AG20443 (cell line): ENCODE results near the gene GOLGA2.
"Not testable (repeated sequence)": the region's sequence is repeated elsewhere in the genome, so short reads cannot be mapped to it uniquely, and the experiment has no call there.

Experiments used
- DNase-seq: peaks from one replicate; pipeline ENCODE4 v3.0.0; 2012; ENCODE audit warnings: low spot score, mixed read lengths

The GOLGA2 gene

GRCh38 chr9:128294142-128294541 lies 18.3 kb upstream of the GOLGA2 start:
- DNase-seq = no peak

DNA sequence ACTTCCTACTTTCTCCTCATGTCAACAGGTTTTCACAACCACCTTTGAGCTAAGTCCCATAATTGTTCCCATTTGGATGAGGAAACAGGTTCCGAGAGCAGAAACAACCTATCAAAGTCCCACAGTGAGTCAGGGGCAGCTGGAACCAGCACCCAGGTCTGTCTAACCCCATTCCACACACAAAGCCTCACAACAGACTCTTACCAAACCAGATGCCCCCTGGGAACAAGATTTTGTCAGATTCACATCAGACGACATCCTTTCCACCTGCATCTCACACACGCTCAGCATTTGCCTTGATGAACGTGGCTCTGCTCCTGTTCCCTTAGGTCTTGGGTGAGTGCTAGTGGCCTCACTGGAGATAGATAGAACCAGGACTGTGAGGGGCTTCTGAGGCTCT lies 17.3 kb upstream of the GOLGA2 start:
- no peak for DNase-seq

GRCh38 chr9:128292009-128292408 lies 16.2 kb upstream of the GOLGA2 start:
- DNase-seq = no peak

DNA sequence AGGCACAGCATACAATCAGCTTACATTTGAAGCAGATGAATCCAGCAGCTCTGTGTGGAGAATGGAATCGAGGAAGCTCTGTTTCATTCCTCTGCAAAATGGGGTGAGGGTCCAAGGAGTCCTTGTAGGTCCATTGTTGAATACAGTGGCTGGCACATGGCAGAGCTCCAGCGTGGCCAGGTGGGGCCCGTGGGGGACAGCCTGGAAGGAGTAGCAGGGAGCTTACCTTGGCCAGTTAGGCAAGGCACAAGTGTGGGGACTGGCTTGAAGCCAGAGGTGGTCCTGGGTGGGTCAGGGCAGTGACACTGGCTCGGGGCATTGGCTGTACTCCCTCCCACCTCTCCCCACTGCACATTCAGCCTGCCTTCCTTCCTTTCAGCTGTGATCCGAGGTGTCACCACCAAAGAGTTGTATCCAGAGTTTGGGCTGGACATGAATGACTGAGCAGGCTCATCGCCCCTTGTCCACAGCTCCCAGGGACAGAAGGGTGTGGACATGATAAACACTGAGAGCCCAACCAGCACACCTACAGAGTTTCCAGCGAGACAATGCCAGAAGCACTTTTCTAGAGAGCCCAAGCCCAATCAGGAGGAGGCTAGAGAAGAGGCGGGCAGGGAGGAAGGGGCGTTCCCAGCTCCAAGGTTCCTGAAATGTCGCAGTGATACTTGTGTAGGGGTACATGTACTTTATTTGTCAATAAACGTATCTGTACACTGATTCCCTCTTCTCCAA lies 12.6 kb upstream of the GOLGA2 start:
- no peak for DNase-seq

DNA sequence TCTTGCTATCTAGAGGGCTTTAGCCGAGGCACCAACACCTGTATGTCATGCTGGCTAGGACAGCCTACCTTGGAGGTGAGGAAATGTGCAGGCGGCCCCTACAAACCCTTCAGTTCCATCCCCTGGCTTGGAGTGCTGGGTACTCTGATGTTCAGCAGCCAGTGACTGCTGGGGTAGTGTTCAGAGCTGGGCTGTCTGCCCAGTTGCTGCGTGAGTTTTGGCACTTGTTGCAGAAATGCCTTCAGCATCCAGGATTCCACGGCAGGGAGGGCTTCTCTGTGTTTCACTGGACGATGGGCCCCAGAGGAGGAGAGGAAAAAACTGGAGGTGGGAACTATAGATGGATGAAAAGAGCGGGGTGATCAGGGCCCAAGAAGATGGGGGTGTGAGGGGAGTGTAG lies 10.6 kb upstream of the GOLGA2 start:
- DNase-seq = peak; percentile 44

GRCh38 chr9:128285033-128285784 lies 9.4 kb upstream of the GOLGA2 start:
- DNase-seq = no peak

- peak; percentile 43 for DNase-seq
Observed at GRCh38 chr9:128282500-128282899, 6.7 kb upstream of the GOLGA2 start.

- DNase-seq = no peak
Observed at GRCh38 chr9:128280084-128280622, 4.3 kb upstream of the GOLGA2 start.

DNA sequence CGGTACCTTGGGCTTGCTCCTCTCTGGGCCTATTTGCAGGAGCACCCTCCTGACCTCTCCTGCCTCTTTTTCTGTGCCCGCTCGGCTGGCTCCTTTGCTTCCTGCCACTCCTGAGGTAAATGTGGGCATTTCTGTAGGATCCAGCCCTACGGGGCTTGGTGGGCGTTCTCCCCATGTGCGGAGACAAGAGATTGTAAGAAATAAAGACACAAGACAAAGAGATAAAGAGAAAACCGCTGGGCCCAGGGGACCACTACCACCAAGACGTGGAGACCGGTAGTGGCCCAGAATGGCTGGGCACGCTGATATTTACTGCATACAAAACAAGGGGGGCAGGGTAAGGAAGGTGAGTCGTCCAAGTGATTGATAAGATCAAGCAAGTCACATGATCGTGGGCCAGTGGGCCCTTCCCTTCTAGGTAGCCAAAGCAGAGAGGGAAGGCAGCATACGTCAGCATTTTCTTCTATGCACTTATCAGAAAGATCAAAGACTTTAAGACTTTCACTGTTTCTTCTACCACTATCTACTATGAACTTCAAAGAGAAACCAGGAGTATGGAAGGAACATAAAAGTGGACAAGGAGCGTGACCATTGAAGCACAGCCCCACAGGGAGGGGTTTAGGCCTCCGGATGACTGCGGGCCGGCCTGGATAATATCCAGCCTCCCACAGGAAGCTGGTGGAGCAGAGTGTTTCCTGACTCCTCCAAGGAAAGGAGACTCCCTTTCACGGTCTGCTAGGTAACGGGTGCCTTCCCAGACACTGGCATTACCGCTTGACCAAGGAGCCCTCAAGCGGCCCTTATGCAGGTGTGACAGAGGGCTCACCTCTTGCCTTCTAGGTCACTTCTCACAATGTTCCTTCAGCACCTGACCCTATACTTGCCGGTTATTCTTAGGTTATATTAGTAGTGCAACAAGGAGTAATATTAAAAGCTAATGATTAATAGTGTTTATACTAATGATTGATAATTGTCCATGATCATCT lies 3.6 kb upstream of the GOLGA2 start:
- DNase-seq = not testable (repeated sequence)

- peak; percentile 65 for DNase-seq
Observed at GRCh38 chr9:128276574-128277270, 915 bp upstream of the GOLGA2 start.

DNA sequence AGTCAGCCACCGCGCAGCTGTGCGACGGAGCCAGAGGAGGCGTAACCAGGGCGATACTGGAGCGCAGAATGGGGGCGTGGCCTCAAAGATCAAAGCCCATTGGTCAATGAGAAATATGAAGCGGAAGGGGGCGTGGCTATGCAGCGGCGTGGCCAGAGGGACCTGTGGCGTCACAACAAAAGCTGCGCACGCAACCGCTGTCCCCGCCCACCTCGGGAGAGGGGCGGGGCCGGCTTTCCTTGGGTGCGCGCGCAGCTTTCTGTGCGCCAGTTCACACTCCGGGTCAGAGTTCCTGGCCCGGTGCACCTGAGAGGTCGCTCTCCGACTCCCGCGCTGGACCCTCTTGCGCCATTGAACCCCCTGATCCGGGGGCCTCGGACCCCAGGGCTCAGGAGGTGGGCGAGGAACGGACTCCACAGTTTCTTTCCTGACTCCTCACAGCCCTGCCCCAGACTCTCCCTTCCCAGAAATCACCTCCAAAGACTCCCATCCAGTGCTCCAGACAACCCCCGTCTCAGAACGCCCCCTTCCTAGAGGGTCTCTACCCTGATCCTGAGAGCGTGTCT lies 284 bp upstream of the GOLGA2 start, which contains the start of gene SWI5:
Gene SWI5, plus strand, starts transcription at position 269 of the 566 bp plus-strand sequence.
- DNase-seq = peak; percentile 99

DNA sequence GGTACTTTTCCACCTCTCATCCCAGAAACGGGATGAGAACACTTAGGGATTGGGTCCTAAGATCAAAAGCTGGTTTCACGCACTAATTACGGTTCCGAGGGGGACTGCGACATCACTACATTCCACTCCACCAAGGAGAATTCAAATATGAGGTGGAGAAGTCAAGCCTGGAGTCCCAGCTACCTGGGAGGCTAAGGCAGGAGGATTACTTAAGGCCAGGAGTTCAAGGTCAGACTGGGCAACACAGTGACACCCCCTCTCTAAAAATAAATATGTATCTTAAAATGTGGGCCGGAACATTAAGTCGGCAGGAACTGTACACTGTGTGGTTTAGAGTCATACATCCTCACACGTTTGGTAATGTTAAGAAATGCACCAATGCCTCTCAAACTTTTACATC lies 1.6 kb downstream of the GOLGA2 start:
- no peak for DNase-seq

GRCh38 chr9:128271512-128271911 lies 4.3 kb downstream of the GOLGA2 start:
- DNase-seq = no peak

GRCh38 chr9:128271112-128271511 lies 4.7 kb downstream of the GOLGA2 start:
- no peak for DNase-seq

- no peak for DNase-seq
Observed at GRCh38 chr9:128266868-128267590, 8.8 kb downstream of the GOLGA2 start.

DNA sequence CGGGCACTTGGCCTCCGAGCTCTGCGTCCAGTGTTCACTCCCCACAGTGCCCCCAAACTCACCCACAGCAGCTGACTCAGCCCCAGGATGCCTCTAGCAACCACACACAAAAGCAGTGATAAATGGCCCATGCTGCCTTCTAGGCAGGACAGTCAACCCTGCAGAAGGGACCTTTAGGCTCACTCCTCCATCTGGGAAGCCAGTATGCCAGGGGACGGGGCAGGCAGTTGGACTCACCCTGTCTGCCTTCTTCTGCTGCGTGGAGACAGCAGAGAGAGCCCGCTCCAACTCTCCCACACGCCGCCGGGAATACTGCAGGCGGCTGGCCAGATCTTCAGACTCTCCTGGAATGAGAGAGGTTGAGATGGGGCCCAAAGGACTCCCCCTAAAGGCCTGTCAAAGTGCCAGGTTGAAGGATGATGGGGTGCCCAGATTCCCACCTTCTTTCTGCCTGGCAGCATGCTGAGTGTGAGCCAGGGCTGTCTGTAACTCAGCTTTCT lies 10.4 kb downstream of the GOLGA2 start:
- no peak for DNase-seq

GRCh38 chr9:128262687-128263086 lies 13.1 kb downstream of the GOLGA2 start:
- no peak for DNase-seq

GRCh38 chr9:128260340-128260739 lies 15.5 kb downstream of the GOLGA2 start:
- no peak for DNase-seq

DNA sequence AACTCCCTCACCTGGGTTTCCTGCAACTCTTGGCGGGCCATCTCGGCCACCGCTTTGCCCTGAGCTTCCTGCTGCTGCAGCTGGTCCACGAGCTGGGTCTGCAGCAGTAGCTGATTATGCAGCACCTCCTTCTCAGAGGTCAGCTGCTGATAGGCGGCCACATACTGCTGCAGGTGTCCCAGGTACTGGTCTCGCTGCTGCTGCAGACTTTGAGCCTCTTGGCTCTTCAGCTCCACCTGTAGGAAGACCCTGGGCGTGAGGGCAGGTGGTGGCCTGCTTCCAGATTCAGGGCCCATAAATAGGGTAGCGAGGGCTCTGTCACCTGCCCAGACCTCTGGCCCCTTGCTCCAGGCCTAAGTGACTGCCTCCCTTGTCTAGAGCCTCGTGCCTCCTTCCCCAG lies 16.7 kb downstream of the GOLGA2 start:
- no peak for DNase-seq

DNA sequence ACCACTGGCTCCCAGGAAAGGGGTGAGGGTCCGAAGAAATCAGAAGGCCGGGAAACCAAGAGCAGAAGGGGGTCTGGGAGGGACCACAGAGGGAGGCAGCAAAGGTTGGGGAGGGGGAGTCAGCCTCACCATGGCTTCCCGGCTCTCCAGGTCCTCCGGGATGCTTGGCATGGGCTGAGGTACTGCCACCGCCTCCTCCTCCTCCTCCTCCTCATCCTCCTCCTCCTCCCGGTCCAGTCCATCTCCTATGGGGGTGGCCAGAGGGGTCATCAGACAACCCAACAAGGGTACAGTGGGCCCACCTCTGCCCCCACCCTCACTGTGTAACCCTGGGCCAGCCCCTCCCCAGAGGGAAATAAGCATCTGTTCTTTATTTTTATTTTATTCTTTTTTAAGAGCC lies 17.5 kb downstream of the GOLGA2 start:
- no peak for DNase-seq
